Body of pancreas (tissue), 4 donors: Measurements from ENCODE around the gene SBF2.

ENCODE experiments used
- CTCF ChIP-seq, 7 experiments: fragments of 450-650 bp in 4 of 7; fragments of 200-600 bp in 3 of 7; sonication (generic) in 3 of 7; IDR thresholded peaks; one replicate each; pipeline ENCODE4 v1.5.1; 2016 to 2019; ENCODE audit warnings: antibody characterized with exemption in 7 of 7
- POLR2A ChIP-seq, 3 donors: fragments of 450-650 bp; IDR thresholded peaks; one replicate each; pipeline ENCODE4 v1.6.1; 2016; ENCODE audit warnings: antibody characterized with exemption in 3 of 3, mild to moderate bottlenecking in 2 of 3

- TF ChIP-seq CTCF (IDR thresholded peaks at IDR 0.05): no peak
- no peak for TF ChIP-seq POLR2A (IDR thresholded peaks at IDR 0.05)
Observed at GRCh38 chr11:9763301-9763700, 530.7 kb downstream of the SBF2 start.
